GM21515 (cell line): ENCODE measurements around the gene CHCHD3.

ENCODE experiments used
- ATAC-seq: cut with Tn5 transposase; IDR thresholded peaks from one replicate; pipeline ENCODE4 v1.9.1; 2021; ENCODE audit not compliant: unreplicated experiment

The CHCHD3 gene

DNA sequence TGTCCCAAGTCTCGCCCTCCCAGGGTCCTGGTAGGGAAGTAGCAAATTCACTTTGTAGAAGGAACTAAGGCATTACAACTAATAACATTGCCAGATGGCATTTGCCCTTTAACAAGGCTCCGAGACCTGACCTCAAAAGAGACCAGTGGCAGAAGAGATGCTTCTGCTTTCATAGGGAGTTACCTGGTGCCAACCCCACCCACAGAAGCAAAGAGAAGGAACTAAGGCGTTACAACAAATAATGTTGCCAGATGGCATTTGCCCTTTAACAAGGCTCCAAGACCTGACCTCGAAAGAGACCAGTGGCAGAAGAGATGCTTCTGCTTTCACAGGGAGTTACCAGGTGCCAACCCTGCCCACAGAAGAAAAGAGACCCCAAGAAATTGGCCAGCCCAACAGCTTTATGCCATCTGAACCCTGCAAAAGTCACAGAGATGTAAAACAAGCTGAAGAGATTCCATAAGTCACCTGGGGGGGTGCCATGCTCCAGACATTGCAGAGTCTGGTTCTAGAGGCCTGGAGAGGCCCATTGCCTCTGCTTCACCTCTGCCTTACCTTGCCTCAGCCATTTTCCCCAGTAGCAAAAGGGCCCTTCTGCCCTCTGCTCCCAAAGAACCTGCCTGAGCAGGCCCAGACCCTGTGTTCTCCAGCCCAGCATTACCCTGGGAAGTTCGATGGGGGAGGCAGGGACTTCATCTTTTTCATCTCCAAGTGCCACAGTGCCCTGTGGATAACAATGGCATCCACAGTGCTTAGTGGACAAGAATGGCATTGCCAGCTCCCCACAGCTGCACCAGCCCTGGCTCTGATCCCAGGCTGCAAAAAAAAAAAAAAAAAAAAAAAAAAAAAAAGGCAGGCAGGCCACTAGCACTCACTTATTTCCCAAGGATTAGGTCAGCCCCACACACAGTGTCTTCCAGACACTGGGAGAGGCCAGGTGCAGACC is 326.1 kb downstream of the CHCHD3 start:
- no peak for ATAC-seq

DNA sequence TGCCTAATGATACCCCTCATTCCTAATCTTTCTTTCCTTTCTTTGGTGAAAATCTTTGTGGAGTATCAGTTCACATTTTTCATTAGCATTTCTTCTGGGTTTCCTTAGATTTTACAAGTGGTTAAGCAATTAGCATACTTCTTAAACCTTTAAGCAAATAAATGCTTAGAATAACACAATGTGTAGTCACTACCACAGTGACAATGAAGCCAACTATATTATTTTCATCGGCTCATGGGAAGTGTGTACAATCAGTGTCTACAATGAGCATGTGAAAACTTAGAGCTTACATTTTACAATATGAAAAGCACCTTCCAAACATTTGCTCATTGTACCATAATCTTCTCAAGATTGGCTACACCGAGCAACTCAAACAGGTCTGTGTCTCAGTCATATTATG is 329.5 kb downstream of the CHCHD3 start:
- no peak for ATAC-seq

GRCh38 chr7:132751244-132751647 is 330.6 kb downstream of the CHCHD3 start:
- no peak for ATAC-seq

GRCh38 chr7:132750530-132751217 is 331.2 kb downstream of the CHCHD3 start:
- no peak for ATAC-seq

- ATAC-seq: no peak
Measured at GRCh38 chr7:132750096-132750495, 331.8 kb downstream of the CHCHD3 start.

DNA sequence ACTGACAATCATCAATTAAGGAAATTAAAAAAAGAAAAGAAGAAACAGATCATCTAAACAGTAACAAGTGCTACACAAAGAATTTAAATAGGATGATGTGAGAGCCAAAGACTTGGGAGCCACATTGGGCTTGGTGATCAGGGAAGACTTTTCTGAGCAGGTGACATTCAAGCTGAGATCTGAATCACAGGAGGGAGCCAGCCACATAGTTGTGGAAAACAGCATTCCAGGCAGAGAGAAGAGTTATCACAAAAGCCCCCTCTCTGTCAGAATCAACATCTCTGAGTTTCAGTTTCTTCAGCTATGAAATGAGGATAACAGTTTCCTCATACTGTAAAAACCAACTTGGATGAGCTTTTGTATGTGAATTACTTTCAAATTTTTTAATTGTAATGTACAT is 336.4 kb downstream of the CHCHD3 start:
- ATAC-seq: no peak

GRCh38 chr7:132743974-132744373 is 337.9 kb downstream of the CHCHD3 start:
- ATAC-seq: no peak

GRCh38 chr7:132742189-132742612 is 339.7 kb downstream of the CHCHD3 start:
- ATAC-seq: no peak

GRCh38 chr7:132740176-132740575 is 341.7 kb downstream of the CHCHD3 start:
- no peak for ATAC-seq

GRCh38 chr7:132739271-132739955 is 342.5 kb downstream of the CHCHD3 start:
- ATAC-seq: no peak

DNA sequence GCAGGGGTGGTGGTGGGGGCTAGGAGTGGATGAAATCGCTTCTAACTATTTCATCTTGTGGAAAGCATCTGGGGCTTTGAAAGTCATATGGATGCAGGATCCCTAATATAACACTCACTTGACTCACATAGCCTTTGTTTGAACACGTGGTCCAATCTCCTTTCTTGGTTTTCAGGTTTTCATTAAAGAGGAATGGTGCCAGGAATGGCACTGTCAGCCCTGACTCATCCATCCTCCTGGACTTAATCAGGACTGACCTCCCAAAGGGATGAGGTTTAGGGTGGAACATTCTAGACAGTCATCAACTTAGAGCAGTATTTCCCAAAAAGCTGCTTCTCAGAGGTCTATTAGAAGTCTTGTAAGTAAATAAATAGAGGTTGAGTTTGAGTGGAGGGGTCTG is 343.6 kb downstream of the CHCHD3 start:
- ATAC-seq: no peak

DNA sequence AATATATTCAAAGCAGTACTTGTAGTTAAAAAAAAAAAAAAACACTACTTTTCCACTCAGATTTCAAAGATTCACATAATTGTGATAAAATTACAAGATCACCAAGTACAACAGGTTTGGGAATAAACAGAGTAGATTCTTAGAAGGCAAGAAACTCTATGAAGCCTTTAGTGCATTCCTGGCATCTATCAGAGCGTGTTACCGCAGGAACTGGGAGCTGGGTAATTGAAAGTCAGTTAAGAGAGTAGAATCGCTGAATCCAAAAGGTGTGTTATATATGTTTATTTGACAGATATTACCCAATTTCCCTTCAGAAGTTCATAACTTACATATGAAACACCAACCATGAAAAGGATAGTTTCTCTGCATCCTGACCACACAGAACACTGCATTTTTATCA is 346.4 kb downstream of the CHCHD3 start:
- no peak for ATAC-seq
